GM23338 (cell line): ENCODE measurements around the gene SF3A1. TPM values are rescaled to one million over a fixed set of nuclear protein-coding genes. Genes with fewer than 3 reads are reported as not detected.

Experiments
- ATAC-seq: fragments of 200-7000 bp; cut with Tn5 transposase; 3 replicates; pipeline ENCODE4 v1.9.1; 2020
- DNase-seq: peaks from one replicate; pipeline ENCODE4 v3.0.0-alpha.2; 2015; ENCODE audit warnings: low spot score
- H2AFZ ChIP-seq: fragments of 200-600 bp; sonication (generic); 2 replicates; pipeline ENCODE4 v1.8.0; 2016; ENCODE audit warnings: antibody characterized with exemption, mild to moderate bottlenecking, moderate library complexity
- H3F3A ChIP-seq: fragments of 200-600 bp; sonication (generic); replicated peaks from 2 replicates; pipeline ENCODE4 v1.8.0; 2017; ENCODE audit warnings: antibody characterized with exemption, mixed run types, low read depth
- H3K27ac ChIP-seq: fragments of 200-600 bp; sonication (generic); 2 replicates; pipeline ENCODE4 v1.6.1; 2016; ENCODE audit warnings: low read depth
- H3K27me3 ChIP-seq: fragments of 200-600 bp; sonication (generic); 2 replicates; pipeline ENCODE4 v1.8.0; 2016; ENCODE audit warnings: mild to moderate bottlenecking, mixed run types, moderate library complexity; ENCODE audit not compliant: insufficient read depth
- H3K36me3 ChIP-seq: fragments of 200-600 bp; sonication (generic); 2 replicates; pipeline ENCODE4 v1.8.0; 2016; ENCODE audit warnings: mild to moderate bottlenecking; ENCODE audit not compliant: insufficient read depth
- H3K4me1 ChIP-seq: fragments of 200-600 bp; sonication (generic); 2 replicates; pipeline ENCODE4 v1.8.0; 2016; ENCODE audit warnings: mild to moderate bottlenecking, moderate library complexity; ENCODE audit not compliant: insufficient read depth
- H3K4me2 ChIP-seq: fragments of 200-600 bp; sonication (generic); 2 replicates; pipeline ENCODE4 v1.7.1; 2017; ENCODE audit warnings: mixed run types
- H3K4me3 ChIP-seq: fragments of 200-600 bp; sonication (generic); 2 replicates; pipeline ENCODE4 v1.6.1; 2016; ENCODE audit warnings: mixed run types
- H3K79me2 ChIP-seq: fragments of 200-600 bp; sonication (generic); replicated peaks from 2 replicates; pipeline ENCODE4 v1.8.0; 2017; ENCODE audit warnings: mild to moderate bottlenecking; ENCODE audit not compliant: insufficient read depth
- H3K9me2 ChIP-seq: fragments of 200-600 bp; sonication (generic); 2 replicates; pipeline ENCODE4 v1.8.0; 2017; ENCODE audit not compliant: insufficient read depth
- H4K20me1 ChIP-seq: fragments of 200-600 bp; sonication (generic); replicated peaks from 2 replicates; pipeline ENCODE4 v1.8.0; 2017; ENCODE audit warnings: mild to moderate bottlenecking; ENCODE audit not compliant: insufficient read depth
- H3K27ac Mint-ChIP-seq: 2 replicates; pipeline ENCODE4 v1.8.0; 2020; ENCODE audit warnings: inconsistent platforms, mild to moderate bottlenecking, moderate library complexity, mixed read lengths
- H3K27me3 Mint-ChIP-seq: 3 replicates; pipeline ENCODE4 v1.8.0; 2022; ENCODE audit warnings: low read depth, mild to moderate bottlenecking, moderate library complexity, mixed read lengths, inconsistent platforms; ENCODE audit not compliant: insufficient read depth, poor library complexity
- H3K36me3 Mint-ChIP-seq: 3 replicates; pipeline ENCODE4 v1.8.0; 2021; ENCODE audit warnings: low read depth, mild to moderate bottlenecking, inconsistent platforms, moderate library complexity, mixed read lengths
- H3K4me1 Mint-ChIP-seq: 3 replicates; pipeline ENCODE4 v1.8.0; 2020; ENCODE audit warnings: mild to moderate bottlenecking, inconsistent platforms, mixed read lengths
- H3K4me3 Mint-ChIP-seq: 3 replicates; pipeline ENCODE4 v1.8.0; 2021; ENCODE audit warnings: moderate library complexity, mild to moderate bottlenecking, inconsistent platforms, mixed read lengths
- H3K9me3 Mint-ChIP-seq: 3 replicates; pipeline ENCODE4 v1.8.0; 2020; ENCODE audit warnings: moderate library complexity, mild to moderate bottlenecking, inconsistent platforms, mixed read lengths
- CREB1 ChIP-seq: fragments of 250-450 bp; sonication (Bioruptor Pico); IDR thresholded peaks from 2 replicates; pipeline ENCODE4 v1.5.0; 2020; ENCODE audit warnings: low read depth, mild to moderate bottlenecking, moderate library complexity
- EZH2 ChIP-seq: fragments of 200-600 bp; sonication (generic); IDR thresholded peaks from one replicate; pipeline ENCODE4 v1.8.0; 2017; ENCODE audit warnings: antibody characterized with exemption, mild to moderate bottlenecking, low read depth; ENCODE audit not compliant: unreplicated experiment
- POLR2AphosphoS5 ChIP-seq: IDR thresholded peaks from 2 replicates; pipeline ENCODE4 v1.6.1; 2016; ENCODE audit warnings: antibody characterized with exemption, low read depth
- STAT1 ChIP-seq: IDR thresholded peaks from one replicate; pipeline ENCODE4 v1.6.1; 2016; ENCODE audit warnings: antibody characterized with exemption; ENCODE audit not compliant: unreplicated experiment
- ZNF331 ChIP-seq: fragments of 250-450 bp; sonication (Bioruptor Pico); IDR thresholded peaks from 2 replicates; pipeline ENCODE4 v1.5.0; 2020; ENCODE audit warnings: low read depth, mild to moderate bottlenecking, moderate library complexity
- polyA plus RNA-seq: library from polyadenylated mRNA; unstranded; fragments of >200 nt; fragmentation: Nextera tagmentation; extraction: Ambion mirVana; gene quantifications from 2 replicates; pipeline ENCODE4 v1.2.1, GENCODE V29; 2016
- total RNA-seq: library from RNA; depleted of rRNA; stranded (reverse); fragments of >200 nt; shearing (Covaris generic); gene quantifications from 2 replicates; pipeline ENCODE4 v1.2.3, GENCODE V29; 2014
- TF ChIP-seq, protein P1 (sequence below), 2 experiments: fragments of 200-600 bp in 1 of 2; sonication (generic) in 1 of 2; conservative IDR thresholded peaks; 2 replicates each; pipeline versions ENCODE4 v1.5.1 to v1.6.1; 2016 to 2017; ENCODE audit warnings: antibody characterized with exemption in 2 of 2, low read depth in 2 of 2, mild to moderate bottlenecking in 2 of 2, moderate library complexity in 1 of 2
- TF ChIP-seq, protein P2 (sequence below): fragments of 250-450 bp; sonication (Bioruptor Pico); IDR thresholded peaks from 2 replicates; pipeline ENCODE4 v1.5.0; 2020; ENCODE audit warnings: mild to moderate bottlenecking, moderate library complexity
- TF ChIP-seq, protein P3 (sequence below): IDR thresholded peaks from 2 replicates; pipeline ENCODE4 v1.6.1; 2016; ENCODE audit warnings: antibody characterized with exemption

The SF3A1 gene
- total and polyA plus RNA-seq, 2 experiments from 2014 or later = 107 to 108 TPM

DNA sequence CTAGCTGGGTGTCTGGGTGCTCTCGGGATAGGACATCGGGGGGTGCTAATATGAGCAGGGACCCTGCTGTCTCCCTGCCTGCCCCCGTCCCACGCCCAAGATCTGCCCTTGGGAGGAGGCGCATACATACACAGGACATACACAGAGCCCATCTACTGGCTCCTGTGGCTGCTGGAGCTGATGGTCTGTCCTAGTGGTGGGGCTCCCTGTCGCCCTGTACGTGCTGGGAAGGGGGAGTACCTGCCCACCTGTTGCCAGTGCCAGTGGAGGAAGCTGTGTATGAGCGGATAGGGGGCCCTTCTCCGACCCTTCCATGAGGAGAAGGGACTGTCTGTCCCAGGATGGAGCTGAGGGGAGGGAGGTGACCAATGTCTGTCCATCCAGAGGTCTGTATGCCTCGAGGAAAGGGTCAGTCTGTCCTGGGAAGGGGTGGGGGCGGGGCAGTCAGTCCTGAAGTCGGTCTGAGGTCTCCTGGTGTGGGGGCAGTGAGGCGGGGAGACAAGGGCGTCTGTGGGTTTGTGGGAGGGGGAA is 30.9 kb downstream of the SF3A1 start:
- peak overlapping the region; percentile 77 for H3K4me3 ChIP-seq
- H3K27me3 ChIP-seq = no peaks in the 10 kb centered on the region
- ATAC-seq (no peak), DNase-seq (no peak)
- no peak overlapping the region for H2AFZ ChIP-seq
- Mint-ChIP-seq H3K4me3 (peak overlapping the region; percentile 76), H3K36me3 (peaks cover 8% of the 10 kb centered on the region), H3K27ac (no peak overlapping the region), H3K27me3 (peaks cover 8% of the 10 kb centered on the region), H3K9me3 (no peaks in the 10 kb centered on the region), H3K4me1 (peaks cover 25% of the 10 kb centered on the region)
- H3K4me1 ChIP-seq = peaks cover 6% of the 10 kb centered on the region
- peaks cover 8% of the 10 kb centered on the region; the same call in 1 of the 2 replicates for H4K20me1 ChIP-seq
- H3K27ac ChIP-seq = no peak overlapping the region
- H3K36me3 ChIP-seq = no peaks in the 10 kb centered on the region
- TF ChIP-seq EZH2 = no peak
- no peak for TF ChIP-seq STAT1
- TF ChIP-seq, protein P1, sequence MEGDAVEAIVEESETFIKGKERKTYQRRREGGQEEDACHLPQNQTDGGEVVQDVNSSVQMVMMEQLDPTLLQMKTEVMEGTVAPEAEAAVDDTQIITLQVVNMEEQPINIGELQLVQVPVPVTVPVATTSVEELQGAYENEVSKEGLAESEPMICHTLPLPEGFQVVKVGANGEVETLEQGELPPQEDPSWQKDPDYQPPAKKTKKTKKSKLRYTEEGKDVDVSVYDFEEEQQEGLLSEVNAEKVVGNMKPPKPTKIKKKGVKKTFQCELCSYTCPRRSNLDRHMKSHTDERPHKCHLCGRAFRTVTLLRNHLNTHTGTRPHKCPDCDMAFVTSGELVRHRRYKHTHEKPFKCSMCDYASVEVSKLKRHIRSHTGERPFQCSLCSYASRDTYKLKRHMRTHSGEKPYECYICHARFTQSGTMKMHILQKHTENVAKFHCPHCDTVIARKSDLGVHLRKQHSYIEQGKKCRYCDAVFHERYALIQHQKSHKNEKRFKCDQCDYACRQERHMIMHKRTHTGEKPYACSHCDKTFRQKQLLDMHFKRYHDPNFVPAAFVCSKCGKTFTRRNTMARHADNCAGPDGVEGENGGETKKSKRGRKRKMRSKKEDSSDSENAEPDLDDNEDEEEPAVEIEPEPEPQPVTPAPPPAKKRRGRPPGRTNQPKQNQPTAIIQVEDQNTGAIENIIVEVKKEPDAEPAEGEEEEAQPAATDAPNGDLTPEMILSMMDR (conservative IDR thresholded peaks at IDR 0.05; ENCODE audit: low read depth in 2 of 2) = no peak
- peaks cover 9% of the 10 kb centered on the region for H3F3A ChIP-seq
- H3K9me2 ChIP-seq = no peaks in the 10 kb centered on the region
- H3K4me2 ChIP-seq = peak overlapping the region; percentile 92
- no peaks in the 10 kb centered on the region for H3K79me2 ChIP-seq

DNA sequence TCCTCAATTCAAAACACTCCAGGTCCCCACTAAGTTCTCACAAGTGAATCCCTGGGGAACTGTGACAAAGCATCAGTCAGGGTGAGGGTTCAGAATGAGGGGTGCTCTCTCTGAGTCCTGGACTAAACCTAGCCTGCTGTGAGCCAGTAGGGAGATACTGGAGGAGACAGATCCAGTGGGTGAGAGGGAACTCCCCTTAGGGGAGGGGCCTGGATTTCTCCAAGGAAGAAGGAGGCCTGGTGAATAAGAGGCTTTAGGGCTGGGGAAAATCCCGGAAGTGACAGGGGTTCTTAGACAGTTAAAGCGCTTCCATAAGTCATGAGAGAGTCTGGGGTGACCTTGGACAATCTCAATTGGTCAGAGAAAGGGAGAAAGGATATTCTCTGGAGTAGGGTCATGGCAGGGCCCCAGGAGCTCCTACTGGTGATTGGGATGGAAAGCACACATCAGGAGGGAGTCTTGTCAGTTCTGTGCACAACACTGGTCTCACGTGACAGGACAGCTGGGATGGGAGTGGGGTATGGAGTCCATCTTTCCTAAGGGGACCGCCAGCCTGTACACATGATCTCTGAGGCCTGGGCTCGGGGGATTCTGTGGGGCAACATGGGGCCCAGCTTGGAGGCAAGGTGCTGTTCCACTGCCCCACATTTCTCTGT is 31.5 kb downstream of the SF3A1 start:
- Histone ChIP-seq H3F3A (peaks cover 4% of the 10 kb centered on the region; the same call in 1 of the 2 replicates), H2AFZ (no peak overlapping the region), H3K36me3 (no peaks in the 10 kb centered on the region), H3K27ac (no peak overlapping the region), H4K20me1 (peaks cover 4% of the 10 kb centered on the region; the same call in 1 of the 2 replicates), H3K27me3 (no peaks in the 10 kb centered on the region), H3K9me2 (no peaks in the 10 kb centered on the region), H3K4me2 (no peak overlapping the region; the same call in 1 of the 2 replicates), H3K4me3 (no peak overlapping the region), H3K79me2 (no peaks in the 10 kb centered on the region), H3K4me1 (peaks cover 6% of the 10 kb centered on the region)
- H3K36me3 Mint-ChIP-seq = peaks cover 3% of the 10 kb centered on the region; the same call in 2 of the 3 replicates
- ATAC-seq (no peak), DNase-seq (peak; percentile 30)
- peaks cover 8% of the 10 kb centered on the region for H3K27me3 Mint-ChIP-seq
- H3K4me1 Mint-ChIP-seq = peaks cover 25% of the 10 kb centered on the region
- peak overlapping the region; percentile 76 for H3K4me3 Mint-ChIP-seq
- H3K9me3 Mint-ChIP-seq = no peaks in the 10 kb centered on the region
- no peak overlapping the region for H3K27ac Mint-ChIP-seq
- TF ChIP-seq ZNF331 (CRISPR knock-in tag) (no peak), CREB1 (CRISPR knock-in tag) (no peak), POLR2AphosphoS5 (no peak), EZH2 (no peak)
- TF ChIP-seq, protein P1 (conservative IDR thresholded peaks at IDR 0.05; ENCODE audit: low read depth in 2 of 2) = no peak
- TF ChIP-seq, protein P2, sequence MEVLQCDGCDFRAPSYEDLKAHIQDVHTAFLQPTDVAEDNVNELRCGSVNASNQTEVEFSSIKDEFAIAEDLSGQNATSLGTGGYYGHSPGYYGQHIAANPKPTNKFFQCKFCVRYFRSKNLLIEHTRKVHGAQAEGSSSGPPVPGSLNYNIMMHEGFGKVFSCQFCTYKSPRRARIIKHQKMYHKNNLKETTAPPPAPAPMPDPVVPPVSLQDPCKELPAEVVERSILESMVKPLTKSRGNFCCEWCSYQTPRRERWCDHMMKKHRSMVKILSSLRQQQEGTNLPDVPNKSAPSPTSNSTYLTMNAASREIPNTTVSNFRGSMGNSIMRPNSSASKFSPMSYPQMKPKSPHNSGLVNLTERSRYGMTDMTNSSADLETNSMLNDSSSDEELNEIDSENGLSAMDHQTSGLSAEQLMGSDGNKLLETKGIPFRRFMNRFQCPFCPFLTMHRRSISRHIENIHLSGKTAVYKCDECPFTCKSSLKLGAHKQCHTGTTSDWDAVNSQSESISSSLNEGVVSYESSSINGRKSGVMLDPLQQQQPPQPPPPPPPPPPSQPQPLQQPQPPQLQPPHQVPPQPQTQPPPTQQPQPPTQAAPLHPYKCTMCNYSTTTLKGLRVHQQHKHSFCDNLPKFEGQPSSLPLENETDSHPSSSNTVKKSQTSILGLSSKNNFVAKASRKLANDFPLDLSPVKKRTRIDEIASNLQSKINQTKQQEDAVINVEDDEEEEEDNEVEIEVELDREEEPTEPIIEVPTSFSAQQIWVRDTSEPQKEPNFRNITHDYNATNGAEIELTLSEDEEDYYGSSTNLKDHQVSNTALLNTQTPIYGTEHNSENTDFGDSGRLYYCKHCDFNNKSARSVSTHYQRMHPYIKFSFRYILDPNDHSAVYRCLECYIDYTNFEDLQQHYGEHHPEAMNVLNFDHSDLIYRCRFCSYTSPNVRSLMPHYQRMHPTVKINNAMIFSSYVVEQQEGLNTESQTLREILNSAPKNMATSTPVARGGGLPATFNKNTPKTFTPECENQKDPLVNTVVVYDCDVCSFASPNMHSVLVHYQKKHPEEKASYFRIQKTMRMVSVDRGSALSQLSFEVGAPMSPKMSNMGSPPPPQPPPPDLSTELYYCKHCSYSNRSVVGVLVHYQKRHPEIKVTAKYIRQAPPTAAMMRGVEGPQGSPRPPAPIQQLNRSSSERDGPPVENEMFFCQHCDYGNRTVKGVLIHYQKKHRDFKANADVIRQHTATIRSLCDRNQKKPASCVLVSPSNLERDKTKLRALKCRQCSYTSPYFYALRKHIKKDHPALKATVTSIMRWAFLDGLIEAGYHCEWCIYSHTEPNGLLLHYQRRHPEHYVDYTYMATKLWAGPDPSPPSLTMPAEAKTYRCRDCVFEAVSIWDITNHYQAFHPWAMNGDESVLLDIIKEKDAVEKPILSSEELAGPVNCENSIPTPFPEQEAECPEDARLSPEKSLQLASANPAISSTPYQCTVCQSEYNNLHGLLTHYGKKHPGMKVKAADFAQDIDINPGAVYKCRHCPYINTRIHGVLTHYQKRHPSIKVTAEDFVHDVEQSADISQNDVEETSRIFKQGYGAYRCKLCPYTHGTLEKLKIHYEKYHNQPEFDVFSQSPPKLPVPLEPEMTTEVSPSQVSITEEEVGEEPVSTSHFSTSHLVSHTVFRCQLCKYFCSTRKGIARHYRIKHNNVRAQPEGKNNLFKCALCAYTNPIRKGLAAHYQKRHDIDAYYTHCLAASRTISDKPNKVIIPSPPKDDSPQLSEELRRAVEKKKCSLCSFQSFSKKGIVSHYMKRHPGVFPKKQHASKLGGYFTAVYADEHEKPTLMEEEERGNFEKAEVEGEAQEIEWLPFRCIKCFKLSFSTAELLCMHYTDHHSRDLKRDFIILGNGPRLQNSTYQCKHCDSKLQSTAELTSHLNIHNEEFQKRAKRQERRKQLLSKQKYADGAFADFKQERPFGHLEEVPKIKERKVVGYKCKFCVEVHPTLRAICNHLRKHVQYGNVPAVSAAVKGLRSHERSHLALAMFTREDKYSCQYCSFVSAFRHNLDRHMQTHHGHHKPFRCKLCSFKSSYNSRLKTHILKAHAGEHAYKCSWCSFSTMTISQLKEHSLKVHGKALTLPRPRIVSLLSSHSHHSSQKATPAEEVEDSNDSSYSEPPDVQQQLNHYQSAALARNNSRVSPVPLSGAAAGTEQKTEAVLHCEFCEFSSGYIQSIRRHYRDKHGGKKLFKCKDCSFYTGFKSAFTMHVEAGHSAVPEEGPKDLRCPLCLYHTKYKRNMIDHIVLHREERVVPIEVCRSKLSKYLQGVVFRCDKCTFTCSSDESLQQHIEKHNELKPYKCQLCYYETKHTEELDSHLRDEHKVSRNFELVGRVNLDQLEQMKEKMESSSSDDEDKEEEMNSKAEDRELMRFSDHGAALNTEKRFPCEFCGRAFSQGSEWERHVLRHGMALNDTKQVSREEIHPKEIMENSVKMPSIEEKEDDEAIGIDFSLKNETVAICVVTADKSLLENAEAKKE (CRISPR knock-in tag) = no peak
- TF ChIP-seq, protein P3, sequence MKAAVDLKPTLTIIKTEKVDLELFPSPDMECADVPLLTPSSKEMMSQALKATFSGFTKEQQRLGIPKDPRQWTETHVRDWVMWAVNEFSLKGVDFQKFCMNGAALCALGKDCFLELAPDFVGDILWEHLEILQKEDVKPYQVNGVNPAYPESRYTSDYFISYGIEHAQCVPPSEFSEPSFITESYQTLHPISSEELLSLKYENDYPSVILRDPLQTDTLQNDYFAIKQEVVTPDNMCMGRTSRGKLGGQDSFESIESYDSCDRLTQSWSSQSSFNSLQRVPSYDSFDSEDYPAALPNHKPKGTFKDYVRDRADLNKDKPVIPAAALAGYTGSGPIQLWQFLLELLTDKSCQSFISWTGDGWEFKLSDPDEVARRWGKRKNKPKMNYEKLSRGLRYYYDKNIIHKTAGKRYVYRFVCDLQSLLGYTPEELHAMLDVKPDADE = no peak
